ENCODE data around the gene MMP24. TPM values are rescaled to one million over a fixed set of nuclear protein-coding genes. Genes with fewer than 3 reads are reported as not detected.

Gene MMP24
- total RNA-seq, 1 donor from 2014 or later, result 0.45 TPM

DNA sequence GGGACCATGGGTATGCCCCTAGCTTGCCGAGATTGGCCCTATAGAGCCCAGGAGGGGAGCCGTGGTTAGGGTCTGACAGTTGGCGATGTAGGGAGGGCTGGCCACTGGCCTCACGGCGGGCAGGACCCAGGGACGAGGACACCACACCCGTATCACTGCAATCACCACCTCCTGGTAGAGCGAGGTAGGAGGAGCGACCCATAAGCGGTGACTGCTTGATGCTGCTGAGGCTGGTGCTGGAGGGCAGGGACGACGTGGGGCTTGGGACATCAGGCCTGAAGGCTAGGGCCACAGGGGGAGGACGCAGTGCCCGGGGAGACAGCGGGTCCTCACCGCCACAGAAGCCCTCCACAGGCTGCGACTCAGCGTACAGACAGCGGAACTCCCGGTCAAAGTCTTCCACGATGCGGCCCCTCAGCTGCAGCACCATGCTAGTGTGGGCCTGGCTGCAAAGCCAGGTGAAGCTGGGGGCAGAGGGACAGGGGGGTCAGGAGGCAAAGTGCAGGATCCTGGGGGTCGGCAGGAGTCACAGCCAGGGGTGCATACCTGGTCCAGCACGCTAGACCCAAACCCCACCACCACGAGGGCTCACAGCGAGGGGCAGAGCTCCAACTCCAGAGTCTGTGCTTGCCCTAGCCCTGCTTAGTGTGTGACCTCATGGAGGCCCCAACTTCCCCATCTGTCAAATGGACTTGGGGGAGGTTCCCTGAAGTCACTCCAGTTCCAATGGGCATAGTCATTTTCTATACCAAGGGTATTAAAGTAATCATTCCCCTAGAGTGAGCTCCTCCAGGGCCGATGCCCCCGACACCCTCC lies 61.2 kb downstream of the MMP24 start:
- ATAC-seq, result no peak
- intact Hi-C loops (cut with micrococcal nuclease), result no loop called here
- DNase-seq, result peak; percentile 22

DNA sequence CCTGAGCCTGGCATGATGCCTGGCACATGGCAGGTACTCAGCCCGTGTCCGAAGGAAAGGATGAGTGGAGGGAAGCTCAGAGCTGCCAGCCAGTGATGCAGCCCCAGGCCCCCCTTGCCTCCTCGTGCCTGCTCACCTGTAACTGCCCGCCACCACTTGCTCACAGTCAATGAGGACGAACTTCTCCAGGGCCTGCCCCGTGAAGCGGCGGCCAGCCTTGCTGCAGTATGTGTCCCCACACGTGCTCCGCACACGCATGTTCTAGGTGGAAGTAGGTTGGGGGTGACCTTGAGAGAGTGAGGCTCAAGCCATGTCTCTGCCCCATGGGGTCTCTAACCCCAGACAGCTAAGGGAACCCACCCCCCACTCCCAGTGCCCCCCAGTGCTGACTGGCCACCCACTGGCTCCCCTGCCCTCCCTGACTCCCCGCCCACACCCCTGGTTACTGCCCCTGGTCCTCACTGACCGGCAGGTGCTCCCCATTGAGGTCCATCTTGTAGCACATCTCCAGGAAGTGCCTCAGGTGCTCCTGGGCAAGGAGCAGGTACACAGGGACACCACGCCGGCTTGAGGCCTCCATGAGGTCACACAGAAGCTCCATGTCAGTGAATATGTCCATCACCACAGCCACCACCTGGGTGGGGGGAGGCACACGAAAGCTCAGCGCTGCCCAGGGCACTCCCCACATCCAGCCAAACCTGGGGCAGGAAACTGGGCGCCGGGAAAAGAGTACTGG lies 62.0 kb downstream of the MMP24 start:
- ATAC-seq, result no peak

DNA sequence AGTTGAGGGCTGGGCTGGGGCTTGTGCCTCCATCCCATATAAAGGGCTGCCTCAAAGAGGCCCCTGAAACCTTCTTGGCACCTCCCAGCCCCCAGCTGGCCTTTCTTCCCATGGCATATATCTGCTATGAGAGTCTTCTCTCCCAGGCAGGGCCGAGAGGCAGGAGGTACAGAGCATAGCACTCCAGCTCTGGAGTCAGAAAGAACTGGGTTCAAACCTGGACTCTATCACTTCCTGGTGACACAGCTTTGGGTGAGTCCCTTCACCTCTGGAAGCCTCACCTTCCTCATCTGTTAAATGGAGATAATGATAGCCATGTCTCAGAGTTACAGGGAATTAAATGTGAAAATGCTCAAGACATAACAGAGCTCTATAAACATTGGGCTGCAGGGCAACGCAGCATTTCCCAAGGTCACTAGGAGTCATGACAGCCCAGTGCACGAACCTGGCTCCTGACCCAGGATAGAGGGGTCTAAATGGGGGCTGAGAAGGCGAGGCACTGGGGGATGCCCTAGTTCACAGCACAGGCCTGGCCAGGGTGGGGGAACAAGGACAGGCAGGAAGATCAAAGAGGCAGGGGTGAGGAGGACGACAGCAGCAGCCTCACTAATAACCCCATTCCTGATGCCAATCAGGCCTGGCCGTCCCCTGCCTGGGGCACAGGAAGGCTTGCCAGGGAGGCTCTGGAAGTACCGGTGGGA lies 63.8 kb downstream of the MMP24 start:
- no peak for ATAC-seq
- intact Hi-C loops (cut with micrococcal nuclease), result no loop called here
- DNase-seq, result peak; percentile 2

More for the DNA sequence above, 62.0 kb downstream of the MMP24 start:
- intact Hi-C loops (cut with micrococcal nuclease), result no loop called here
- DNase-seq, result peak; percentile 30

DNA sequence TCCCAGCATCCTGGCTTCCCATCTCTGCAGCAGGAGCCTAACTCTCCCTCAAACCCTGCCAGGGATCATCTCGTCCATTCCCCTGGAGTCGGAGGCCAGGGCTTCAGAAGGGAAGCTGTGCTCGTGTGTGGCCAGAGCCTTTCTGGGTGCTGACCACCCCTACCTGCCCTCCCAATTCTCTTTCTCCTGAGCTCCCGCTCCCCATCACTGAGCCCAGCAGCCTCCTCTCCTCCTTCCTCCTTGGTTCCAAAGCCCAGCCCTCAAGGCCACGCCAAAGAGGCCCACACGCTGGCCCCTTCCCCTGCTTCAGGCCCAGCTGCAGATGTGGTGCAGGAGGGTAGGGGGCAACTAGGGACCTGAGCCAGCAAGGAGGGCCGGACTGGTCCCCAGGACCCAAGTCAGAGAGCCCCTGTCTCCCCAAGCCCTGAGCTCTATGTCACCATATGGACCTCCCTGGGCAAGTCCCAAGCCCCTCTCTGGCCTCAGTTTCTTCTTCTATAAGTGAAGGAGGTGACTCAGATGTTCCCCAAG lies 64.5 kb downstream of the MMP24 start:
- intact Hi-C loops (cut with micrococcal nuclease), result no loop called here
- DNase-seq, result peak; percentile 4
- no peak for ATAC-seq

DNA sequence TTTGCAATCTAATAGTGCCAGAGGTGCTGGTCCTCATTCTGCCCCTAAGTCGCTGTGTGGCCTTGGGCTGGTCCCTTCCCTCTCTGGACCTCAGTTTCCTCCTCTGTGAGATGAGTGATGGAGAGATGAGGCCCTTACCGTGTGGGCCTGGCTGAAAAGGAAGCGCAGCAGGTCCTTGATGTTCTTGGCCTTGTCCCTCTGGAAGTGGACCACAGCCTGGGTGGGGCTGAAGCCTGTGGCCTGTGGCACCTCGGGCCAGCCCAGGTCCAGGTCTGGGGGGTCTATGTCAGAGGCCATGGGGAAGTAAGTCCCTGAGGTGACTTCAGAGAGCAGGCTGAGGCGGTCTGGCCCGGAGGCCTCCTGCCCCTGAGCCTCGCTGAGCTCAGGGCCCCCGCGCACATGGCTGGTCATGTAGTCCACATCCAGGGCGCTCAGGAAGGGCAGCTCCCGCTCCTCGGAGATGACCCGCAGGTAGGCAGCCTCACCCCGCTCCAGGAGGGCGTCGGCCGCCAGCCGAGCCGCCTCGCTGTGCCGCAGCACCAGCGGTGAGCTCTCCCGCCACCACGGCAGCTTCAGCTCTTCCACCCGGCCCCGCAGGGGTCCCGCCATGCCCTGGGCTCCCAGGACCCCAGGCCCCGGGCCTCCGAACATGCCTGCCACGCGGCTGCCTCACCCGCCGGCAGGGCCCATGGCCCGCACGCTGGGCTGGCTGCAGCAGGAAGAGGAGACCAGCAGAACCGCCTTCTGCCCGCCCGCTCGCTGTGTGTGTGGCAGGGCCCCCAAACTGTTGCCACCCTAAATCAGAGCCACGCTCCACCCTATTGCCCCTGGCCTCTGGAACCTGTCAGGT lies 65.4 kb downstream of the MMP24 start, which contains the start of gene FAM83C:
TSS of gene FAM83C (minus strand) at position 772 of the 850 bp plus-strand sequence. CDS start at position 651, 121 bp downstream.
- DNase-seq (no peak), ATAC-seq (no peak)
- intact Hi-C loops (cut with micrococcal nuclease), result no loop called here

DNA sequence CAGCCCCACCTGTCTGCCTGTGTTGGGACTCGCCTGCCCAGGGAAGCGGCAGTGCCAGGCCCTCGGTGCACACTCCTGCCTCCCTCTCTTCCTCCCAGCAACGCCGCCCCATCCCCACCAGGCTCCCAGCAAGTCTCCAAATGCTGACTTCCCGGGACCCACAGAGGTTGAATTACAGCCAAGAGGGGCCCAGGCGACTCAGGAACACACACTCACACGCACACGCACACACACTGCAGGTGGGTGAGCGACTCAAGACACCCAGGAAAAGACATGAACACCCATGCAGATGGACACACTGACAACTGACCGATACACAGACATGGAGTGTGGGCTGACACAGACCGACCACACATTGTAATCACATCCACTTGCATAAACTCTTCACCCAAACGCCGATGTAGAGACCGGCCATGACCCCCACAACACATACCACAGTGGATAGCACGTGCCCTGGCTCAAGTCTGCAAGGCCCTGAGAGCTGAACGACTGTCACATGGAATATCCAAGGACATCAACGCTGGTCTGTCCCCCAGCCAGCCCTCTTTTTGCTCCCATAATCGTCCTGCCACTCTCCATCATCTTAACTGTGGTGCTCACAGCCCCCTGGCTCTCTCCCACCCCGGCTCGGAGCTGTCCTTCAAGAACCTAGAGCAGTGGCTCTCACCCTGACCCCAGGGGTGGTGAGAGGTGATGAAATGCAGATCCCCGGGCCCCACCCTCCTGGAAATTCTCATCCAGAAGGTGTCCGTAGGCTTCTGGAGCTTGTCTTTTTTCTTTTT lies 66.2 kb downstream of the MMP24 start:
- ATAC-seq, result no peak
- intact Hi-C loops (cut with micrococcal nuclease), result no loop called here
- no peak for DNase-seq

DNA sequence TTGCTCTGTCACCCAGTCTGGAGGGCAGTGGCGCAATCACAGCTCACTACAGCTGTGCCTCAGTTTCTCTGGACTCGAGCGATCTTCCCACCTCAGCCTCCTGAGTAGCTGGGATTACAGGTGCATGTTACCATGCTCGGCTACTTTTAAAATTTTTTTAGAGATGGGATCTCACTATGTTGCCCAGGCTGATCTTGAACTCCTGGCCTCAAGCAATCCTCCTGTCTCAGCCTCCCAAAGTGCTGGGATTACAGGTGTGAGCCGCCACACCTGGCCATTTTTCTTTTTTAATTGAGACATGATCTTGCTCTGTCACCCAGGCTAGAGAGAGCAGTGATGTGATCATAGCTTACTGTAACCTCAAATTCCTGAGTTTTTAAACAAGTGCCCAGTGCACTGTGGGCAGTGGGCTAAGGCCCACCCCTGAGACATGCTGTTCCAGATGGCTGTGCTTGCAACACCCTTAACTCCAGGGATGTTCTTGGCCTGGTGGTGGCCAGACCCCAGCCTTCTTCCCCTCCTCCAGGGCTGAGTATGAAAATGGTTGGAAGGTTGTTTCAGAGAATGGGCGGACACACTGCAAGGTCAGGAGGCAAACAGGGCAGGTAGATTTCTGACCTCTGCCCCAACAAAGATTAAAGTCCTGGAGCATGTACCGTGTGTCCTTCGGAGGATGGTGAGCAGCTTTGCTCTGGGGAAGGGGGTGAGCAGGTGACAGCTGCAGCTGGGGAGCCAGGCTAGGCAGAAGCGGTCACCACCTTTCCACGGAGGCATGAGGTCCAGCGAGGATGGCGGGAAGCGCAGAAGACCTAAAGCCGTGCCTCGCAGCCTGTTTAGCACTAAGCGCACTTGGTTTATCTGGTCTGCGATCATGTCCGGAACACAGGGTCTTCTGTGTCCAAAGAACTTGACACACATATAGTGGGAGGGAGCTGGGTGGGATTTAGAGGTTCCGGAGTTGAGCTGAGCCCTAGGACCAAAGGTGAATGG lies 67.1 kb downstream of the MMP24 start:
- ATAC-seq, result no peak
- intact Hi-C loops (cut with micrococcal nuclease), result no loop called here
- DNase-seq, result no peak

DNA sequence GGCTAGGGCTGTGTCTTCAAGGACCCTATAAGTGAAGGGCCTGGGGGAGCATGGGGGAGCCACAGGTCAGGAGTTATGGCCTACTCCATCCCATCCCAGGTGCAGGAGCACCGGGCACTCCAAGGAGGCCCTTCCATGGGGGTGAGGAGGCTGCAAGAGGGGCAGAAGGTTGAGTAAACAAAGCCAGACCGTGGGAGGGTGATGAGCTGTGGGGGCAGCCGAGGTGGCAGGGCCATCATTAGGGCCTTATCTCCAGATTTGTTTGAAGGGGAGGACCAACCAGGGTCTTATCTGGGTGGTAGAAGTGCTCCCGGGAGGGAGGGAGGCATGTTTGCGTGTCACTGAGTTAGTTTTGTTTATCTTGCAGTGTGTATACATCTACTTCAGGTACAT lies 67.8 kb downstream of the MMP24 start:
- no peak for ATAC-seq
- intact Hi-C loops (cut with micrococcal nuclease), result no loop called here
- no peak for DNase-seq

DNA sequence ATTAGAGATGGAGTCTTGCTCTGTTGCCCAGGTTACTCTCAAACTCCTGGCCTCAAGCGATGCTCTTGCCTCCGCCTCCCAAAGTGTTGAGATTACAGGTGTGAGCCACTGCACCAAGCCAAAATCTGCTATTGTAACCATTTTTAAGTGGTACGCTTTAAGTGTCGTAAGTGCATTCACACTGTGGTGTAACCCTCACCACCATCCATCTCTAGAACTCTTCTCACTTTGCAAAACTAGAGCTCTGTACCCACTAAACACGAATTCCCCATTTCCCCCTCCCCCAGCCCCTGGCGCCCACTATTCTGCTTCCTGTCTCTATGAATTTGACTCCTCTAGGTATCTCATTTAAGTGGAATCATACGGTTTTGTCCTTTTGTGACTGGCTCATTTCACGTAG lies 68.6 kb downstream of the MMP24 start:
- no peak for ATAC-seq
- intact Hi-C loops (cut with micrococcal nuclease), result no loop called here
- no peak for DNase-seq

DNA sequence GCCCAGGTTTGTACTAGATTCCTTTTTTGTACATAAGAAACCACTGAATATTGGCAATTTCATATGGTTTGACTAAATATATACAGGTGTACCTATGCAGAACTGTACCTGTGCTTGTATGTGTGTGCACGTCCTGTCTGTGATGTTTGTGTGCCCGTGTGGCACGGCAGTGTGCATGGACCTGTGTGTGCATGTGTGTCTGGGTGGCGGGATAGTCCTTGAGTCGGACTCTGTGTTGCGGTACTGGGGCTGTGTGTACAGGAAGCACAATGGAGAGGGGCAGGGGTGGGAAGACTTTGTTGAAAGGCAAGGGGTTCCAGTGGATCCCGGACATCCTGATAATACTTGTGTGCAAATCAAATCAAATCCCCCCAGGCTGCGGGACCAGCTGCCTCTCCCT lies 69.2 kb downstream of the MMP24 start:
- DNase-seq, result no peak
- no peak for ATAC-seq
- intact Hi-C loops (cut with micrococcal nuclease), result no loop called here

DNA sequence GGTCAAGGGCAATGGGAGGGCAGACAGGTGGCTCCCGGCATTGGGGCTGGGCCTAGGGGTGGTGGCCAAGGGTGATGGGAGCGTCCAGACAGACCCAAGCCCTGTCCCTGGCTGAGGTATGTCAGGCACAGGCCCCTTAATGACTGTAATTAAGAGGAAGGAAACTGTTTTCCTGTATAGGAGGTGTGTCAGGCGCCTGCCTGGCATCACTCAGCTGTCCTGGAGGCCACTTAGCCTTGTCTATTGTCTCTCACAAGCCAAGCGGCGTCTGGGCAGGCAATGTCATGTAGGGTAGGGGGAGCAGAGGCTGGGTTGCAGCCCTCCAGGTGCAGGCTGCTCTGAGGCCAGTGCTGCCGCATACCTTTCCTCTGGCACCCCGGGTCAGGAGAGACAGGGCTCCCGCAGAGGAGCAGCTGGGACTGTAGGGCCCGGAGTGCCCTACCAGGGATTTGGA lies 69.6 kb downstream of the MMP24 start:
- DNase-seq (no peak), ATAC-seq (peak; percentile 34)
- intact Hi-C loops (cut with micrococcal nuclease), result no loop called here

DNA sequence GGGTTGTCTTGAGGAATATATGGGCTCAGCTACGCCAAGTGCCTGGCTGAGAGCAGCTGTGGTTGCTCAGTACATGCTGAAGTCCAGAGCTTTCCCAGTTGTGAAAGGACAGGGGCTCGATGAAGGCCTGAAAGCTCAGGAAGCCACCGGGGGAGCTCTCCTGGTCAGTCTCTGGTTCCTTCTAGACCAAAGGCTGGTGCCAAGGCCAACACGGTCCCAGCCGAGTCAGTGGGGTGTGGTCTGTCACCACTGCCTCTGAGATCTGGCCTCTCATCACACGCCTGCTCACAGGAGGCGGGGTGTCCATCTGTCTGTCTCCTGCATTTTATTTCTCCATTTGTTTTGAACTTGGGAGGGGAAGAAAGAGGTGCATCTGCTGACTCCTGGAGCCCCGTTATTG lies 70.7 kb downstream of the MMP24 start:
- ATAC-seq, result no peak

DNA sequence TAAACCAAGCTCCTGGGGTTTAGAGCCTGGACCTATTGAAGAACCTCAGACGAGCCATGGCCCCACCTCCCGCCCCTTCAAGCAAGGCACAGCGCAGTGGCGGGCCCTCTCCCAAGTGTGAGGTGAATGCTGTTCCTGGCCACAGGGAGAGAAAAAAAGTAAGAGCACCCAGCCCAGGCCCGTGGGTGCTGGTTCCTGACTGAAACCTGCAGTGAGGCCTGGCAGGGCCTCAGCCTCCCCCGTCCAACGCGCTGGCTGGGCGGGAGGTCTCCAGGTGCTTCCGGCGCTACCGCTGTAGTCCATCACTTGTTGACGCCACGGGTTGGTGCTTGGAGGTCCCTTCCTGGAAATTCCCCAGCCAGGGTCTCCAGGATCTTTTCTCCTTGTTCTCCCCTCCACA lies 71.2 kb downstream of the MMP24 start:
- ATAC-seq (no peak), DNase-seq (no peak)
- intact Hi-C loops (cut with micrococcal nuclease), result no loop called here

More for the DNA sequence above, 70.7 kb downstream of the MMP24 start:
- intact Hi-C loops (cut with micrococcal nuclease), result no loop called here
- DNase-seq, result no peak

DNA sequence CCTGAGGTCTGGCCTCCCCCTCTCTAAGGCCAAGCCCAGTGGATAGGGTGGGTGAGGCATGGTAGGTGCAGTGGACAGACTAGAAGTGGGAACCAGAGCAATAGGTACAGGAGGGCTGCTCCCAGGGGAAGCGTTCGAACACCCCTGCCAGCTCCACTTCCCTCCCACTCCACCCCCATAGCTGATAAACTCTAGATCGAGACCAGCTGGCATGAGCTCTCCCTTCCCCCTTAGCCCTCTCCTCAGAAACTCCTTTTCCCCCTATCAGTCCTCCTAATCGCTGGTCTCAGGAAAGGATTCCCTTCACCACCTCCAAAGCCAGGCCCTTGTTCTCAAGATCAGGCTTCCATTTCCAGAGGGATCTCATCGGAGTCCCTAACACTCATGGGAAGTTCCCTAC lies 71.8 kb downstream of the MMP24 start:
- DNase-seq, result no peak
- intact Hi-C loops (cut with micrococcal nuclease), result no loop called here
- ATAC-seq, result no peak

DNA sequence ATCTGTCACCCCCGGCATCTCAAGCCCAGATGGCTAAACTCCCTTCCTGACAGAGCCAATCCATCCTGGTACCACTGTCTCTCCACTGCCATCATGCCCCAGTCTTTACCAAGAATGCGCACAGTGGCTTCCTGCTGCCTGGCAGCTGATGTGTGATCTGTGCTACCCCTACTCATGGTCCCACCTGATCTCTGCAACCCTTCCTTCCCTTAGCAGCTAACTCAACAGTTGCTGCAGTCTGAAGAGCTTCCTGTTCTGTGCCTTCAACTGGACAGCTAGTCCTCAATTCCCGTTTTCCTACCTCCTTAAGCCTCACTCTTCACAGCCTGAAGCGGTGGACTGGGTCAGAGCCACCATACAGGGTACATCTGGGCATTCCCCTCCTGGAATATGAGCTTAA lies 73.3 kb downstream of the MMP24 start:
- no peak for DNase-seq
- no peak for ATAC-seq
- intact Hi-C loops (cut with micrococcal nuclease), result no loop called here

DNA sequence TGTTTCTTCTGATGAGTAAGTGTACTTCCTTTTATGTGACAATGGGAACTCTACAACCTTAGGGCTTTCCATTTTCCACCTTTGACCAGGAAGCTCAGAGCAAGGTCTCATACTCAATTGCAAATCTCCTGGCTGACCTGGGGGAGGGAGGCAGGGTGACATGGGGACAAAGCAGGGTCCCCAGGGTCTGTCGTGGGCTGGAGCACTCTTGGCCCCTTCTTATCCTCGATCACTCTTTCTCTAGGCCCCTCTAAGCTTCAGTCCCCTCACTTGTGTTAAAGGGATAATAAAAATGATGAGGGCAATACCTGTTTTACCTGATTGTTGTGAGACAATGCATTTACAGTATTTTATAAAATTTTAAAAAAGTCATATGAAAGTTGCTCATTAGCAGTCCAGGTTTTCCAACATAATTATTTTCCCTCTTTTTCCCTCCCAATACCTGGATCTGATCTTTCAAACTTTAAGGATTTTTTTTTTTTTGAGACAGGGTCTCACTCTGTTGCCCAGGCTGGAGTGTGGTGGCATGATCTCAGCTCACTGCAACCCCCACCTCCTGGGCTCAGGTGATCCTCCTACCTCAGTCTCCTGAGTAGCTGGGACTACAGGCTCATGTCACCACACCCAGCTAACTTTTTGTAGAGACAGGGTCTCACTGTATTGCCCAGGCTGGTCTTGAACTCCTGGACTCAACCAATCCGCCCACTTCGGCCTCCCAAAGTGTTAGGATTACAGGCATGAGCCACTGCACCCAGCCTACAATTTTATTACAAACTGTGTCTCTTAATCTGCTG lies 74.2 kb downstream of the MMP24 start:
- intact Hi-C loops (cut with micrococcal nuclease), result no loop called here
- ATAC-seq (no peak), DNase-seq (no peak)

Data from left ventricle myocardium superior (tissue), 1 donor.